ENCODE results near the gene MZT2A.
"Not testable (repeated sequence)": the region's sequence is repeated elsewhere in the genome, so short reads cannot be mapped to it uniquely, and the experiment has no call there.

The MZT2A gene

DNA sequence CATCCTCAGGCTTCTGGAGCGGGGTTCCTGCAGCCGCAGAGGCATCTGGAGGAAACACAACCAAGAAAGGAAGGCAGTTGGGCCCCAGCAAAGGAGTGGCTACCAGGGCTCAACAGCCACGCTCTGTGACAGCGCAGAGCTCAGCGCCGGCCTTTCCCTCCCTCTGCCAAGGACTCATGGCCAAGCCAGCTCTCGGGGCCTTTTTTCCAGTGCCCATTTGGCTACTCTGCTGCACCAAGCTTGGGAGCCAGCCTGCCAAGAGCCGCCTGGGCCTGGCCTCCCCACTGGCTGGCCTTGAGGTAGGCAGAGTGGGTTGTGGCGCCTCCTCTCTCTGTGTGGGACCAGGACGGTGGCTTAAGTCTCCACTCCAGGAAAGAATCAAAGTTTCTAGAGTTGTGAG, 28.3 kb upstream of the MZT2A start:
- in situ Hi-C loops (cut with HindIII; ENCODE audit: low sequenced_read_pairs): no loop called here

DNA sequence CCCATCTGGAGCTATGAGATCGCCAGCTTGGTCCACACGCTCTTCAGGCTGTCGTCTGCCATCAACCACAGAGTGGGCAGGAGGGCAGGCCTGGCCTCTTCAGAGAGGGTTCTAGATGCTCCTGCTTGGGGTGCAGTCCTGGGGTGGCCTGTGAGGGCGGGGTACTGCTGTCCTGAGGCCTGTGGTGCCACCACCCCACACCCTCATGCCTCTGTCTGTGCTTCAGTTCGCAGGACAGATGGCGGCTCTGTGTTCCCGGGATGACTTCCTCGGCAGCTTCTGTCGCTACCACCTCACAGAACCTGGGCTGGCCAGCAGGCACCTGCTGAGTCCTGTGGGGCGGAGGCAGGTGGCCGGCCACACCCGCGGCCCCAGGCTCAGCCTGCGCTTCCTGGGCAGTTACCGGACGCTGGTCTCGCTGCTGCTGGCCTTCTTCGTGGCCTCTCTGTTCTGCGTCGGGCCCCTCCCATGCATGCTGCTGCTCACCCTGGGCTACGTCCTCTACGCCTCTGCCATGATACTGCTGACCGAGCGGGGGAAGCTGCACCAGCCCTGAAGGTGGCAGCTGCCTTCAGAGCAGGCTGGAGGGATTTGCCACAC, 27.8 kb upstream of the MZT2A start:
- in situ Hi-C loops (cut with HindIII; ENCODE audit: low sequenced_read_pairs): not testable (repeated sequence)

DNA sequence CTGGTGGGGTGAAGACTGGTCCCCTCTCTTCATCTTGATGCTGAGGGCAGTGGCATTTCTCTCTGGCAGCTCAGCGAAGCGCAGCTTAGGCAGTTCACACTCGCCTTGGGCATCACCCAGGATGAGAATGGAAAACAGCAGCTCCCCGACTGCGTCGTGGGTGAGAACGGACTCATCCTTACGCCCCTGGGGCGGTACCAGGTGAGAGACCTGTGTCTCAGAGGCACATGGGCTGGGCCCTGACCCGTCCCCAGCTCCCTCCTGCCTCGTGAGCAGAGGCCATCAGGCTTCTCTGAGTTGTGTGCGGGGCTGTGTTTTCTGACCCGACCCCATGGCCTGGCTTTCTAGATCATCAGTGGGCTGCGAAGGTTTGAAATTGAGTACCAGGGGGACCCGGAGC, 27.3 kb upstream of the MZT2A start:
- in situ Hi-C loops (cut with HindIII; ENCODE audit: low sequenced_read_pairs): no loop called here

DNA sequence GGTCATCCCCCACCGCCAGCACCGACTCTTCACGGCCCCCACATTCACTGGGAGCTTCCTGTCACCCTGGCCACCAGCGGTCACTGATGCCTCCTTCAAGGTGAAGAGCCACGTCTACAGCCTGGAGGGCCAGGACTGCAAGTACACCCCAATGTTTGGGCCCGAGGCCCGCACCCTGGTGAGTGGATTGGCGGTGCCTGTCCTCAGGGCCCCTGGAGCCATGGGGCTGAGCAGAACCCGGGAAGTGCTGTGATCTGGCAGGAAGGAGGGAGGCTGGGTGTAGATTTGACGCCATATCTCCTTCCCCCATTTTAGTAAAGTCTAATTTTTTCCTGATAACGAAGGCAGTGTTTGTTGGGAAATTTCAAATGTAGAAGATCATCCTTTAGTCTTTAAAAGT, 26.3 kb upstream of the MZT2A start:
- in situ Hi-C loops (cut with HindIII; ENCODE audit: low sequenced_read_pairs): not testable (repeated sequence)

DNA sequence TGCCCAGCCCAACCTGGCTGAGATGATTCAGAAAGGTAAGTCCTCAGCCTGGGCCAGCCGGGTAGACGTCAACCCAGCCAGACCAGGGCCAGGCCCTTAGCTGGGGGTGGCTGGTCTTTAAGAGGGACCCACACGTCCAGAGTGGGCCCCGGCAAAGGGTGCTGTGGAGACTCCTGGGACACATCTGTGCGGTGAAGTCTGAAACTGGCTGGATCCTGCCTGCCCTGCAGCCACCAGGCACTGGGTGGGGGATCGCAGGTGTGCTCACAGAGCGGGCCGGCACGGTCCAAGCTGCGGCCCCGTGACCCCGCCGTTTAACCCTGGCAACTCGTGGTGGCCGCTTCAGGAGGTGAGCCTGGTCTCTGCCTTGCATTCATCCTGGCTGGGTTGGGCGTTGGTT, 25.7 kb upstream of the MZT2A start:
- in situ Hi-C loops (cut with HindIII; ENCODE audit: low sequenced_read_pairs): not testable (repeated sequence)

DNA sequence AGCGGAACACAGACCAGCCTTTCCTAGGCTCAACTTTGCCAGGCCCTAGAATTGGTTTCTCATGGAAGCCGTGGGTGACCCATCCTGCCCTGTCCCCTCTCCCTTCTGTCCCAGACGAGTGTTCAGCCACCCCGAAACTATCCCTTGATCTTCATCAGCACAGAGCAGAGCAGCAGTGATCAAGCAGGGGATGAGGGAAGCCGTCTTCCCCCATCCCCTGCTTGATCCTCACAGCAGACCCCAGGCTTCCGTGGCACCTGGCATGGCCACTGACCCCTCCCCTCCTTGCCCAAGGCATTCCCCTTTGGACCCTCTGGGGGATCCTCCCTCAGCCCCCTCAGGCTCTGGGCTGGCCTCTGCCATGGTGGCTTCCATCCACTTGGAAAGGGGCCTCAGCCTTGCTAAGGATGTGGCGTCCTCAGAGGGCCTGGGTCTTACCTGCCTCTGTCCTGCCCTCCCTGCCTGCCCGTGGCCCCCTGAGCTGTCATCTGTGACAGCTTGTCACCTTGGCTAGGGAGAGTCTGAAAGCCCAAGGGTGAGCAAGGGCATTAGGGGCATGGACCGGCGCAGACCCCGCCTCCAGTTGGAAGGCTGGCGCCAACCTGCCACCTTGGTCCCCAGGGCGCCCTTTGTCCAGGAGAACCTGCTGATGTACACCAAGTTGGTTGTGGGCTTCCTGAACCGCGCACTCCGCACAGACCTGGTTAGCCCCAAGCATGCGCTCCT, 25.1 kb upstream of the MZT2A start:
- in situ Hi-C loops (cut with HindIII; ENCODE audit: low sequenced_read_pairs): no loop called here

DNA sequence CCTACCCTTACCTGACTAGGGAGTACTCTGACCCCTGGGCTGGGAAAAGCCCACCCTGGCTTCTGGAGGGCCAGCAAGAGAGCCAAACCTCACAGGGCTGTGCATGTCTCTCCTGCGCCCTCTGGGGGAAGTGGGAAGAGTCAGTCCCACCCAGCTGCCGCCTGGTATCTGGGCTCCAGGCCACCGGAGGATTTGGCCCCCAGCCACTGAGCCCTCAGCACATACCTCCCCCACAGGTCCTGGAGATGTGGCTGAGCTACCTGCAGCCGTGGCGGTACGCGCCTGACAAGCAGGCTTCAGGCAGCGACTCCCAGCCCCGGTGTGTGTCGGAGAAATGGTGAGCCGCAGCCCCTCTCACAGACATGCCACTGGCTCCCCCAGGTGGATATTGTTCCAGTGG, 24.4 kb upstream of the MZT2A start:
- in situ Hi-C loops (cut with HindIII; ENCODE audit: low sequenced_read_pairs): not testable (repeated sequence)

DNA sequence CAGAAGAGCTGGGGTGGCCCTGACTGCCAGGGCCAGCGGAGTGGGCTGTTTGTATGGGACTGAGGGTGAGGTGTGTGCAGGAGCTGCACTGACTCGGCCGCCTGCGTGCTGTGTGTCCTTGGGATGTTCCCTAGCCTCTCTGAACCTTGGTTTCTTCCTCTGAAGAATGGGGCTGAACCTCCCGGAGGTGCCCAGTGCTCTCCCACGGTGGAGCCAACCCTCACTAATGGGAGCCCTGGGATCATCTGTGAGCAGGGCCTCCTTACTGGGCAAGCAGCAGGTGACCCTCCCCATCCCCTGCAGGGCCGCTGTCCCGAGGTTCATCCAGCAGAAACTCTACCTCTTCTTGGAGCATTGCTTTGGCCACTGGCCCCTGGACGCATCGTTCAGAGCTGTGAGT, 23.8 kb upstream of the MZT2A start:
- in situ Hi-C loops (cut with HindIII; ENCODE audit: low sequenced_read_pairs): no loop called here

DNA sequence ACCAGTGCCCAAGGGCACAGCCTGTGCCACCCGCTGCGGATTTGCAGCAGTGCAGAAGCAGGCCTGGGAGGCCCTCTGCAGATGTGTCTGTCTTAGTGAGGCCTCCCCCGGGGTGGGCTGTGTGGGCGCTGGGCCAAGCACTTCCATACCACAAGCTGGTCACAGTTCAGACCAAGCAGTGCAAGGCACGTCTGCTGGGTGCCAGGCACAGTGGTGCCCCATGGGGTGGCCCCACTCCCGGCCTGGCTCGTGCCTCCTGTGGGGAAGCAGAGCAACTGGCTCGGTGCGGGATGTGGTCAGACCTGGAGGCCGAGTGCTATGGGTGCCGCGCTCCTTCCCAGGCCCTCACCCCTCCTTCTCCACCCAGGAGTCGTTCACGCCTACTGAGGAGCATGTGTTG, 23.0 kb upstream of the MZT2A start:
- in situ Hi-C loops (cut with HindIII; ENCODE audit: low sequenced_read_pairs): not testable (repeated sequence)

DNA sequence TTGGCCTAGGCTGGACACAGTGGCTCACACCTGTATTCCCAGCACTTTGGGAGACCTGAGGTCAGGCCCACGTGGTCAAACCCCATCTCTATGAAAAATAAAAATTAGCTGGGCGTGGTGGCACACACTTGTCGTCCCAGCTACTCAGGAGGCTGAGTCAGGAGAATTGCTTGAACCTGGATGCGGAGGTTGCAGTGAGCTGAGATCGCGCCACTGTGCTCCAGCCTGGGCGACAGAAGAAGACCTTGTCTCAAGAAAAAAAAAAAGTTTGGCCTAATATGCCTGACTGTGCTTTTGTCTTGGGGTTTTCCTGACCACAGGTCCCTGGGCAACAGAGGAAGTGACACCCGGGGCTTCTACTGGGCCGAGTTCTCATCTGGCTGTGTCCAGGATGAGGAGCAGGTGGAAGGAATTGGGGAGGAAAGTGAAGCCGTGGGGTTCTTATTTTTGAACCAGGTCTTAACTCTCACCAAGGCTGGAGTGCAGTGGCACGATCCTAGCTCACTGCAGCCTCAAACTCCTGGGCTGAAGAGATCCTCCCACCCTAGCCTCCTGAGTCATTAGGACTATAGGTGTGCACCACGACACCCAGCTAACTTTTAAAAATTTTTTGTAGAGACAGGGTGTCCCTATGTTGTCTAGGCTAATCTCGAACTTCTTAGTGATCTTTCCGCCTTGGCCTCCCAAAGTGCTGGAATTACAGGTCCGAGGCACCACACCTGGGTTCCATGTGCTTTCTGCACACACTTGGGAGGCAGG, 22.4 kb upstream of the MZT2A start:
- in situ Hi-C loops (cut with HindIII; ENCODE audit: low sequenced_read_pairs): not testable (repeated sequence)

DNA sequence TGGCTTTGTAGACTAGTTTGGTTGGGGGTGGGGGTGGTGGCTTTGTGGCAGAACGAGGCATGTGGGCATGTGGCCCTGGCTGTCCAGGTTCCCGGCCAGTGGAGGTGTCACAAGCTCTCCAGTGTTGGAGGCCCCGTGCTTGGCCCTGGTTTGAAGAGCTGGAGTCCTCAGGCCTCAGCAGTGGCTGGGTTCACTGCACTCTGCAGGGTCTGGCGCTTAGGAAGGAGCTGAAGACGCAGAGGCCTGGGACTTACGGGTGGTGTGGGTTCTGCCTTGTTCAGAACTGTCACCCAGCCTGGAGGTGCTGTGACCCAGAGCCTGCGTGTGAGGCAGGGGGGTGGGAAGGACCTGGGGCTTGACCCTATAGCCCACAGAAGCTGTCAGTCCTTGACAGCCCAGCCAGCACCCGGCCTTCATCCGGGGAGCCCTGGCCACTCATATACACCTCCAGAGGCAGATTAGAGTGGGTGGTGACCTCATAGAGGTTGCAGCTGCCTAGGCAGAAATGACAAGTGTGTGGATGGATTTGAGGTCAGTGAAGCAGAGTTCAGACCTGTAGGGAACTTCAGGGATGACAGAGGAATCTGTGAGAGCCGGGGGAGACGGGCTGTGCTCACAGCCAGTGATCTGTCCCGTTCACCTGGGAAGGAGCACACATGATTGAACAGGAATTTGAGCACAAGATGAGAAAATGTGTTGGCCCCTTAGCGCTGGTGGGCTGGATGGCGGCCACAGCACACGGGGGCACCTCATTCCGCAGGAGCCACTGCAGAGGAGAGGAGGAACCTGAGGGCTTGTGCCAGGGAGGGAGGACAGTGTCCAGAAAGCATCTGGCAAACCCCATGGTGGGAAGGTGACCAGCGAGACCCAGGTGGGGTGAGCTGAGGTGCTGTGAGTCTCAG, 20.0 kb upstream of the MZT2A start:
- in situ Hi-C loops (cut with HindIII; ENCODE audit: low sequenced_read_pairs): not testable (repeated sequence)

DNA sequence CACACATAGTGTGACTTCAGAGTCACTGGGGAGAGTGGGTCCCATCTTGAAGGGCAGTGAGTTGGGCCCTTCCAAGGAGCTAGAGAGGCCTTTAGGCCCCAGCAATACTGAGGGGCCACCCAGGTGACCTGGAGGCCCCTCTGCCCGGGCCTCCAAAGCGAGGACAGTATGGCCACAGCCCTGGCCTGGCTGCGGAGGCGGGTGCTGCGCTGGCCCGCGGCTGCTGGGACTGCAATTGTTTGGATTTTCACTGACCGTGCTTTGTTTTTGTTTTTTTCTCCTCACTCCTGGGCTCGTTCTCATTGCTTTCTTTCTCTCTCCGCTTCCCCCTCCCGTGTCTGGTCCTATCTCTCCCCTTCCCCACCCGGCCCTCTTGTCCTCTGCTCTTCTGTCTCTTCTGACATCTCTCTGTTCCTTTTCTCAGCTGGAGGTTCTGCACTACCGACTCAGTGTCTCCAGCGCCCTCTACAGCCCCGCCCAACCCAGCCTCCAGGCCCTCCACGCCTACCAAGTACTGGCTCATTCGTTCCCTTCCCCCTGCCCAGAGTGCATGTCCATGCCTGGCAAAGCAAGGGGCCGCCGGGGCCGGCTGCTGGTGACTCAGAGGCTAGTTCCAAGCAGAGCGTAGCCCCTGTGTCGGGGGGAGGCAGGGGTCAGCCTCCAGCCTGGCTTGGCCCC, 19.2 kb upstream of the MZT2A start:
- in situ Hi-C loops (cut with HindIII; ENCODE audit: low sequenced_read_pairs): not testable (repeated sequence)

DNA sequence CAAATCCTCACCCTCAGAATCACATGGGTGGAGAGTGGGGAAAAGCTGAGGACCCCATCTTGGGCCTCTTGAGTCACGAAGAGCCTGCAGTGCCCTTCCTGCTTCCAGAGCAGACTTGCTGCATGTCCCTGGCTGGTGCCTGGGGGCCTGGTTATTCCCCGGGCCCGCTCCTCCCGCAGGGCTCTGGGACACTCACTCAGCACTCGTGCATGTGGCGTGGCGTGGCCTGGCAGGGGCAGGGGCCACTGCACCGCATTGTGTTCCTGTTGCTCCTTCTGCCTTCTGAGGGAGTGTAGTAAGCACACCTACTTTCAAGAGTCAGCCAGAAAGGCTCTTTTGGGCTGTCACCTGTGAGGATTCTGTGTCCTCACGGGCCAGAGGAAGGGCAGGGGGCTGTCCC, 17.4 kb upstream of the MZT2A start:
- in situ Hi-C loops (cut with HindIII; ENCODE audit: low sequenced_read_pairs): no loop called here

DNA sequence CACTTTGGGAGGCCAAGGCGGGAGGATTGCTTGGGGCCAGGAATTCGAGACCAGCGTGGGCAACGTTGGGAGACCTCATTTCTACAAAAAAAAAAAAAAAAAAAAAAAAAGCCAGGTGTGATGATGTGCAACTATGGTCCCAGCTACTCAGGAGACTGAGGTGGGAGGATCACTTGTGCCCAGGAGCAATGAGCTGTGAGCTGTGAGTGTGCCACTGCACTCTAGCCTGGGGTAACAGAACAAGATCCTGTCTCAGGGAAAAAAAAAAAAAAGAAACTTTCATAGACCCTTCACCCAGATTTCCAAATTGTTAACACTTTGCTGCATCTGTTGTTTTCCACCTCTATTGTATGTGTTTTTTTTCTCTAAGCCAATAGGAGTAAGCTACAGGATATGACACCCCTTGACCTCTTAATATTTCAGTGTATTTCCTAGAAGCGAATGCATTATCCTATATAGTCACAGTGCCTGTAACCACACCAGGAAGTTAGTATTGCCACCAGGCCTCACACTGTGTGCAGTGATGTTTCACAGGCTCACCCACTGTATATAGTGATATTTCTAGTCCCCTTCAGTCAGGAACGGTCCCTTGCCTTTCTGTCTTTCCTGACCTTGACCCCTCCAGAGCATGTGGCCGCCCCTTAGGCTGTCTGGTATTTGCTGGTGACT, 12.0 kb upstream of the MZT2A start:
- in situ Hi-C loops (cut with HindIII; ENCODE audit: low sequenced_read_pairs): not testable (repeated sequence)

DNA sequence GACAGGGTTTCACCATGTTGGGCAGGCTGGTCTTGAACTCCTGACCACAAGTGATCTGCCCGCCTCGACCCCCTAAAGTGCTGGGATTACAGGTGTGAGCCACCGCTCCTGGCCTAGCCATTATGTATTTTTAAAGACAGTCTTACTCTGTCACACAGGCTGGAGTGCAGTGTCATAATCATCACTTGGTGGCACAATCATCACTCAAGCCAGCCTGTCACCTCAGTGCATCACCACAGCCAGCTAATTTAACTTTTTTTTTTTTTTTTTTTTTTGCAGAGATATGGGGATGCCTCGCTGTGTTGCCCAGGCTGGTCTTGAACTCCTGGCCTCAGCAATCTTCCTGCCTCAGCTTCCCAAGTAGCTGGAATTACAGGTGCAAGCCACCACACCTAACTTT, 11.4 kb upstream of the MZT2A start:
- in situ Hi-C loops (cut with HindIII; ENCODE audit: low sequenced_read_pairs): not testable (repeated sequence)

DNA sequence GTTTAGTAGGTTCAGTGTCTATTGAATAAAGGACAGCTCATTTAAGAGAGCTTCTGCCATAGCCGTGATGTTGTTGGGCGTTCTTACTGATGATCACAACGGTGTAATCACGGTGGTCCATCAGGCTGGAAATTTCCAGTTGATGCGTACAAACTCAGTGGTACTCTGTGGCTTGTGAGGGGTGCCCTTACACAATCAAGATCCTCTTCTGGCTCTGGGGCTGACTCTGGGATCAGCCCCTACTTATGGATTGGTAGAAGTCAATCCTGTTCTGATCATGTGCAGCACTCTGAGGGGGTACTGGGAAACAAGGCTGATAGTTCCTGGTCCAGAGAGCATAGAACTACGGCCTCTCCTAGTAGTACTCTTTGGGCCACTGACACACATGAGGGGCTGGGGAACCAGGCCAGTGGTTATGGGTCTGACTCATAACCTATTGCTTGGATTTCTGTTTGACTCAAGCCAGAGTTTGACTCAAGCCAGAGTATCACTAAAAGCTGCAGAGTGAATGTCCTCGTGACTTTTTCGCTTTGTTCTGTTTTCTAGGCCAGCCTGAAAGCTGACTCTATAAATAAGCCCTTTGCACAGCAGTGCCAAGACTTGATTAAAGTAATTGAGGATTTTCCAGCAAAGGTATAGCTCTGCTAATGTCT, 6.2 kb upstream of the MZT2A start:
- in situ Hi-C loops (cut with HindIII; ENCODE audit: low sequenced_read_pairs): not testable (repeated sequence)

DNA sequence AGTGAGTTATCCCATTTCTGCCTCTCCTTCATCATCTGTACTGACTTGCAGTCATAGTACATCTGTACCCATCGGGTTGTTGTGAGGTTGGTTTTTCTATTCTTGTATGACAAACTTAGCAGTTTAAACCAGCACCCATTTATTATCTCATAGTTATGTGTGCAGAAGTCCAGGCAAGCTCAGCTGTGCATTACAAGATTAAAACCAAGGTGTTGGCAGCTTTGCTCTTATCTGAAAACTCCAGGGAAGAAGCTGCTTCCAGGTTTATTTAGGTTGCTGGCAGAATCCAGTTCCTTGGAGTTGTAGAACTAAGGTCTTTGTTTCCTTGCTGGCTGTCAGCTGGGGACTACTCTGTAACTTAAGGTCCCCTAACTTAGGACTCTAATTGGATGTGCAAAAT, 3.3 kb upstream of the MZT2A start:
- in situ Hi-C loops (cut with HindIII; ENCODE audit: low sequenced_read_pairs): not testable (repeated sequence)

DNA sequence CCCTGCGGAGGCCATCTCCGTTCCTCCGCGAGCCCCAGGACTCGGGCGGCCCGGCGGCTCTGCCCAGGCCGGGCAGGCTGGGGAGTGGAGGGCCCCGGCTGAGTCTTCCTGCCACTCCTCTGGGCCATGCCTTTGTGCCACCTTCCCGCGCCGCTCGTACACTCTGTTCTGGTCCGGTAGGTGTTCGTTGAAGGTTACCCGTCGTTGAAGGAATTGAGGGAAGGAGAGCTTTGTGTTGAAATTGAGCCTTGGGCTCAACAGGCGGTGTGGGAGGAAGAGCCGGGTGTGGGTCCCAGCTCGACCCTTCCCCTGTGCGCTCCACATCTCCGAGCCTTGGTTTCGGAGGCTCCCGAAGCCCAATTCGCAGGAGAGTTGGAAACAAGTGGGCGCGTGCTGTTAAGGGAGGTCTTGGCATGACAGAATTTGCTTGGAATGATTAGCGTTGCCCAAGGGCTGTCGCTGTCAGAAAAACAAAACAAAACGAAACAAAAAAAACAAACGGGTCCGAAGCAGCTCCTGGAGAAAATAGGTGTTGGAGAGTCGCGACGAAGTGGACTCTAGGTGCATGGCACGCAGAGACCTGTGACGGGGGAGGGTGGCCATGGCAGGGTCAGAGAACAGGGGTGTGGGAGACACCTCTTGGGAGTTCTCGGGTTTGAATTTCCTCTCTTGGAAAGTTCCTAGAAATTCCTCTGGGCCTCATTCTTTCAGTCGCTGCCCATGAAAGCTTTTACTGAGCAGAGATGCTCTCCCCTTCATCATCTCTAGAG, 1.2 kb upstream of the MZT2A start:
- in situ Hi-C loops (cut with HindIII; ENCODE audit: low sequenced_read_pairs): no loop called here
